ENCODE measurements around the gene MMS19. TPM values are rescaled to one million over a fixed set of nuclear protein-coding genes. Genes with fewer than 3 reads are reported as not detected.

Gene MMS19, protein sequence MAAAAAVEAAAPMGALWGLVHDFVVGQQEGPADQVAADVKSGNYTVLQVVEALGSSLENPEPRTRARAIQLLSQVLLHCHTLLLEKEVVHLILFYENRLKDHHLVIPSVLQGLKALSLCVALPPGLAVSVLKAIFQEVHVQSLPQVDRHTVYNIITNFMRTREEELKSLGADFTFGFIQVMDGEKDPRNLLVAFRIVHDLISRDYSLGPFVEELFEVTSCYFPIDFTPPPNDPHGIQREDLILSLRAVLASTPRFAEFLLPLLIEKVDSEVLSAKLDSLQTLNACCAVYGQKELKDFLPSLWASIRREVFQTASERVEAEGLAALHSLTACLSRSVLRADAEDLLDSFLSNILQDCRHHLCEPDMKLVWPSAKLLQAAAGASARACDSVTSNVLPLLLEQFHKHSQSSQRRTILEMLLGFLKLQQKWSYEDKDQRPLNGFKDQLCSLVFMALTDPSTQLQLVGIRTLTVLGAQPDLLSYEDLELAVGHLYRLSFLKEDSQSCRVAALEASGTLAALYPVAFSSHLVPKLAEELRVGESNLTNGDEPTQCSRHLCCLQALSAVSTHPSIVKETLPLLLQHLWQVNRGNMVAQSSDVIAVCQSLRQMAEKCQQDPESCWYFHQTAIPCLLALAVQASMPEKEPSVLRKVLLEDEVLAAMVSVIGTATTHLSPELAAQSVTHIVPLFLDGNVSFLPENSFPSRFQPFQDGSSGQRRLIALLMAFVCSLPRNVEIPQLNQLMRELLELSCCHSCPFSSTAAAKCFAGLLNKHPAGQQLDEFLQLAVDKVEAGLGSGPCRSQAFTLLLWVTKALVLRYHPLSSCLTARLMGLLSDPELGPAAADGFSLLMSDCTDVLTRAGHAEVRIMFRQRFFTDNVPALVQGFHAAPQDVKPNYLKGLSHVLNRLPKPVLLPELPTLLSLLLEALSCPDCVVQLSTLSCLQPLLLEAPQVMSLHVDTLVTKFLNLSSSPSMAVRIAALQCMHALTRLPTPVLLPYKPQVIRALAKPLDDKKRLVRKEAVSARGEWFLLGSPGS
- total RNA-seq, result 71.5 TPM

DNA sequence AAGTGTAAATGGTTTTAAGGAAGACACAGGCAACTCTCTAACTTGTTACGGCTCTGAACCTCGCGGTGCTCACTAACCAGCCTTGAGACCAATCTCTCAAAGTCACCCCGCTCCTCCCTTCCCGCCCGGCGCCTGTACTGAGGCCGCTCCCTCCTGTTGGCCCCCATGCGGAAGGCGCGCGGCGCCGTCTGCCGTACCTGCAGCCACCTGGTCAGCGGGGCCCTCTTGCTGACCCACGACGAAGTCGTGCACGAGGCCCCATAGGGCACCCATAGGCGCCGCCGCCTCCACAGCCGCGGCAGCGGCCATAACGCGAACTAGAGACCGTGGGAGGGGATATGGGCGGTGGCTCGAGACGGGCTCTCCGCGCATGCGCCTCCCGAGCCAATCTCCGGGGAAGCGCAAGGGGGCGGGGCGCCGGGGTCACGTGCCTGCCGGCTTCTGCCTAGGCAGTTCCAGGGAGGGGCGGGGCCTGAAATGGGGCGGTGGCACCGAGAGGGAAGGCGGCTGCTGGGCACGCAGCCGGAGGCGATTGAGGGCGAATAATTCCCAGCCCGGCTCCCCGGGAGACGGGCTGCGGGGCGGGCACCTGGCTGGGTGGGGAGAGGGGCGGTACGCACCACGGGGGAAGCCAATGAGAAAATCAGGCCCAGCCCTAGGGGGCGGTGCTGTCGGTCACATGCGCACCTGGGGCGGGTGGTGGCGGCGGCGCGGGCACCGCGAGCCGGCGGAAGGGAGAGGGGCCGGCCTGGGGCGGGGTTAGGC lies at the start of gene MMS19:
Gene MMS19 (minus strand): TSS at position 347 of the 765 bp plus-strand sequence. CDS start 38 bp downstream, at position 309.
- DNase-seq (ENCODE audit: low spot score), result peak; percentile 100

DNA sequence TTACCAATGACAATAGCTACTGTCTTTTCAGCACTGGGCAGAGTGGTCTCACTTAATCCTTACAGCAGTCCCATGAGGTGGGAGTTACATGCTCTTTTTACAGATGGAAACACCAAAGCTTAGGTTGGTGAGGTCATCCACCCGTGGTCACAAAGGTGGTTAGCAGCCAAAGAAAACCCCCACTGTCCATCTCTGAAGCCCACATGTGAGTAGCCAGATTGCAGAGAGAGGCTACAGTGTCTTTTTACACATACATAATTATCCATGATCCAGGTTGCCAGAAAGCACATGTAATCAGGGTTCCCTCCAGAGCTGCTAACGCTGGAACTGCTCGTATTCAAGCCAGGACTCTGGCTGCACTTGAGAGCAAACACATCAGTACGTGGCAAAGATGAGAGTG lies 49.7 kb upstream of the MMS19 start:
- no peak for DNase-seq (ENCODE audit: low spot score)

DNA sequence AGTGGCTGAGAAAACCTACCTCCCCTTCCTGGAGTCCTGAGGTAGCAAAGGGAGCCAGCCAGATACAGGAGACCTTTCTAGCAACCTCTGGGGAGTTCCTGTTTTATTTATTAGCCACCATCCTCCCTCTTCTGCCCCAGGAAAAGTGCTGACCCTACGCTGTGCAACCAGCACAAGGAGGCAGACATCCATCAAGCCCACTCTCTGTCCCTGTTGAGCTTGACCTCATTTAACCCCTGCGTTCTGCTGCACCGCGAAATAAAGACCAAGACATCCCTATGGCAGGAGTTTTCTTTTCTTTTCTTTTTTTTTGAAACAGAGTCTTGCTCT lies 49.0 kb upstream of the MMS19 start:
- DNase-seq (ENCODE audit: low spot score), result no peak

DNA sequence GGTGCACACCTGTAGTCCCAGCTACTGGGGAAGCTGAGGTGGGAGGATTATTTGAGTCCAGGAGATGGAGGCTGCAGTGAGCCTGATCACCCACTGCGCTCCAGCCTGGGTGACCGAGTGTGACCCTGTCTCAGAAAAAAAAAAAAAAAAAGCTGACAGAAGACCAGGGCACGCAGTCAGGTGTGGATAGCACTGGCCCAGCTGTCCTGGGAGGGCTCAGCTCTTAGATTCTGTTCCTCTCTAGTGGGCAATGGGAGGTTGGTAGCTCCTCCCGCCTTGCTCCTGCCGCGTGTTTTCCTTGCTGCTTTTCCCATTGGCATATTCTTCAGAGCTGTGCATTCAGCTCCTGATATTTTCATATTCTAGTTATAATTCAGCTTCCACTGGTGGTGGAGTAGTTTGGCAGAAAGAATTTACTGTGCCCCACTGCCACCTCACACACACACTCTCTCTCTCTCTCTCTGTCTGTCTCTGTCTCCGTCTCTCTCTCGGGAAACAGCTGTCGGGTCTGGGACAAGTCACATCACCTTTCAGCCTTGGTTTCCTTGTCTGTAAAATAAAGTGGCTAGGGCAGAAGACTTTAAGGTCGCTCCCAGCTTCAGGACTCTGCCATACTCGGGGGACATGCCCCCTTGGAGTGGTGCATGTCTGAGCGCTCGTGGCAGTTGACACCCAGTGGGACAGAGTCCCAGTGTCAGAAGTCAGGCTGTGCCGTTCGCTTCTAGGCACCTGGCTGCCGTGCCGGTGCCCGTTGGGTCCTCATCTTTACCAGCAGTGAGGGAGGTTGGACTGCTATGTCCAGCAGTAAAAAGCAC lies 48.4 kb upstream of the MMS19 start:
- no peak for DNase-seq (ENCODE audit: low spot score)

DNA sequence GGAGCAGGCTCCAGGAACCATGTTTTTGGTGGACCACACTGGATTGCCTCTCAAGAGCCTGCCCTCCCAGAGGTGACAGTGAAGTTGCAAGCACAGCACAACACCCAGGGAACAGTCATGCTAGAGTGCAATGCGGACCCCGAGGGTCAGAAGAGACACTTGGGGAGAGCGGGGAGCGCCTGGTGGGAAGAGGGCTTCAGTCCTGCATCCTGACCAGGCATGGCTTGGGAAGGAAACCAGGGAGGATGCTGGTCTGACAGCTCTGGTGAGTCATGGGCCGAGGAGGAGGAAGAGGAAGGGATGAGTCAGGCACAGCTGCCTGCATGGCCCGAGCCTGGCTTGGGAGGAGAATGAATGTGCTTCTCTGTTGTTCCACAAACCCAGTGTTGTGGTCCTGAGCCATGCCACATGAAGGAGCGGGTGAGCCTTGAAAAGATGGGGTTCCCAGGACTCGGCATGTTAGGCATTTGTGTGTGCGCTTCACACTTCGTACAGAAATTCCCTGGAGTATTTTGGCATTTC lies 44.9 kb upstream of the MMS19 start:
- DNase-seq (ENCODE audit: low spot score), result peak; percentile 85

DNA sequence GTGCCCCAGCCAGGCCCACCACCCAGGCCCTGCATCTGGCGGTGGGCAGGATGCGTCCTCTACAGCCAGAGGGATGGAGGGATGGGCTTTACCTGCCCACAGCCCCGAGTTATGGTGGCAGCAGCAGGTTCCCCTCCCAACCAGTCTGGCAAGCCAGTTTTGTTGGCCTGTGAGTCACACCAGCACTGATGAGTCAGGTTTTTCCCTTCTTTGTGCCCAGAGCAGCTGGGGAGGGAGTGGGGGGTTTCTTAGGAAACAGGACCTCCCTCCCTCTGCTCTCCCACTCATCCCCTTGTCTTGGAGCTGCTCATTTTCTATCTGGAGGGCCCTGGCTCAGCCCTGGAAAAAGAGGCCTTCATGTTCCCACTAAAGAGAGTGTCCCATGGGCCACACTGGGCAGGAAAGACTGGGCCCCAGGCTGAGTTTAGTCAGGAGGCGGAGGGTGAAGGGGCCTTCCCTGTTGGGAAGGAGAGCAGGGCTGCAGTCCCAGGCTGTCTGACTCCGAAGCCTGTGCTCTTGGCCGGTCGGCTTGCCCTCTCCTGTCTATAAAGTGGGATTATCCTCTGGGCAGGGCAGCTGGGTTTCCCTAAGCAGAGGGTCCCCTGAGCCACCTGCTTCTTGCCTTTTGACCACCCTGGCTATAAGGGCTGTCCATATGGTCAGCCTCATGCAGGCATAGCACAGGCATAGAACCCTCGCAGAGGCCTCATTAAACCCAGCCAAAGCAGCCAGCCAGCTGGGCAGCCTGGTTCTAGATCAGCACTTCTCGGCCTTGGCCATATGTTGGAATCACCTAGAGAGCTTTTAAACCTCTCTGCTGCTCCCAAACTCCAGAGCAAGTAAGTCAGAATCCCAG lies 44.2 kb upstream of the MMS19 start:
- DNase-seq (ENCODE audit: low spot score), result peak; percentile 82

DNA sequence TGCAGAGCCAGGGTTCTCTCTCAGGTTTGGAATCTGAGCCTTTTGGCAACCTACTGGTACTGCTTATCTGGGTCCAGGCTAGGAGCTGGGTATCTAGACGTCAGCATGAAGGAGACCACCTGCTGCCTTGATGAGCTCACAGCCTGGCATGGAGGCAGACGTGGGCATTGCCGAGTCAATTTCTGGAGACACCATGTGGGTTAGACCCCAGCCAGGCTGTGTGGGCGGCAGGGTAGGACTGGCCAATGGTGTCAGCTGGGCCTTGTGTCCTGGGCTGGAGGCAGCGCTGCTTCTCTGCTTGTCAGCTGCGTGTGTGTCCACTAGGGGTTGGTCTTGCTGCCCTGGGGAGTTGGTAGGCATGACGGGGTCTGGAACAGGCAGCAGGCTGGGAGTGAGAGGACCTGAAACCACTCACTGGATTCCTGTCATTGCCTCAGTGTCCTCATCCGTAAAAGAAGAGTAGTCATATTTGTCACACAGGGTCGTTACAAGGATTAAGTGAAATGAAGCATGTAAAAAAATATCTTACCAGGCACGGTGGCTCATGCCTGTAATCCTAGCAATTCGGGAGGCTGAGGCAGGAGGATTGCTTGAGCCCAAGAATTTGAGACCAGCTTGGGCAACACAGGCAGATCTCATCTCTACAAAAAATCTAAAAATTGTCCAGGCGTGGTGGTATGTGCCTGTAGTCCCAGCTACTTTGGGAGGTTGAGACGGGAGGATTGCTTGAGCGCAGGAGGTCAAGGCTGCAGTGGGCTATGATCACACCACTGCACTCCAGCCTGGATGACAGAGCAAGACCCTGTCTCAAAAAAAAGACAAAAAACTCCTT lies 42.7 kb upstream of the MMS19 start:
- DNase-seq (ENCODE audit: low spot score), result no peak

DNA sequence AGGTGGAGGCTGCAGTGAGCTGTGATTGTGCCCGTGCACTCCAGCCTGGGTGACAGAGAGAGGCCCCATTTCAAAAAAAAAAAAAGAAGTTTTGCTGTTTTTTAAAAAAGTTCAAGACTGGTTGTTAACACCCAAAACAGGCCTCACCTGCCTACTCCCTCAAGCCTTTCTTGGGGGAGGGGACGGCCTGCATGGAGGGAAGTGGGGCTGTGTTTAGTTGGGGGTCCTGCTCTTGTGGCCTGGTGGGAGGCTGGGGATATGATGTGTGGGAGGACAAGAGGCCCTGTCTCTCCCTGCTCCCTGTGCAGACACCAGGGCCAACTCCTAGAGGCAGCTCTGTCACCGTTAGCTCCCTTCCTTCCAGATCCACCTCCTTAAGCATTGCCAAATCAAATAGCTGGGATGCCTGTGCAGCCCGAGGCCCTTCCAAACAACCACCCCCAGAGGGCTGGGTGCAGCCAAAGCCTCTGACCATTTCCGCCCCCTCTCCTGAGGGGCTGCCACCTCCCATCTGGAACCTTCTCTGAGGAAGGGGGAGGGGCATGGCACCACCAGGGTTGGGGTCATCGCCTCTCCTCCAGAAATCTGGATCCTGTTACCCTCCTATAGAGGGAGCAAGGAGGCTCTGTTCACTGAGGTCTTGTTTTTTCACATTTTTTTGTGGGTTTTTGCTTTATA lies 41.4 kb upstream of the MMS19 start:
- DNase-seq (ENCODE audit: low spot score), result no peak

DNA sequence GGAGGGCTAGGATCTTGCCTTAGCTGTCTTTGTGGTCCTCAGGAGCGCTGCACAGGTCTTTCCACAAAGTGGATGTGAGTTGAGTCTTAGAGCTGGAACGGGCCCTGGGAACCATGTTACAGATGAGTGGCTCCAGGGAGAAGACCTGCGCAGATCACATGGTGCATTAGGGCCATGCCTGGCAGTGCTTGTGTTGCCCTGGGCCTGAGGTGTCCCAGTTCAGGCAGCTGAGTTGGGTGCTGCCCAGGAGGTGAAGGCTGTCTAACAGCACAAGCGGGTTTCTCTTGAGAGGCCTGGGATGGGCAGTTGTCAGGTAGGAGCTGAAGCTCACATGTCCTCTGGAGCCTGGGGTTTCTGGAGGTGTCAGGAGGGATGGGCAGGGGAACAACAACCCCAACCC lies 40.6 kb upstream of the MMS19 start:
- DNase-seq (ENCODE audit: low spot score), result no peak

DNA sequence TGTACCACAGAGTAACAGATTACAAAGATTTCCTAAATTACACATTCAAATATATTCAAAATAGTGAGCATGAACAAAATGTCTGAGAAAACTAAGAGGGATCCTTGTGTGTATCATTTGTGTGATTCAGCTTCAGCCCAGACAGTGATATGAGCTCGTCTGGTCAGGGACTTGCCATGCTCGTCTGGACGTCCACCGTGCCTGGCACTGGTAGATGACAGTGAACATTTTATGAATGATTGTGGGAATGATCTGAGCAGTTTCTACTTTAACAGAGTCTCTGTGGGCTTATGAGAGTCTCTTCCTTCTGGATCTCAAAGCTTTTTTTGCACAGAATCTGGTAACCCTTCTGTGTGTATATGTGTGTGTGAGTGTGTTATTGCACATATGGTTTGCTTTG lies 40.2 kb upstream of the MMS19 start:
- DNase-seq (ENCODE audit: low spot score), result no peak

DNA sequence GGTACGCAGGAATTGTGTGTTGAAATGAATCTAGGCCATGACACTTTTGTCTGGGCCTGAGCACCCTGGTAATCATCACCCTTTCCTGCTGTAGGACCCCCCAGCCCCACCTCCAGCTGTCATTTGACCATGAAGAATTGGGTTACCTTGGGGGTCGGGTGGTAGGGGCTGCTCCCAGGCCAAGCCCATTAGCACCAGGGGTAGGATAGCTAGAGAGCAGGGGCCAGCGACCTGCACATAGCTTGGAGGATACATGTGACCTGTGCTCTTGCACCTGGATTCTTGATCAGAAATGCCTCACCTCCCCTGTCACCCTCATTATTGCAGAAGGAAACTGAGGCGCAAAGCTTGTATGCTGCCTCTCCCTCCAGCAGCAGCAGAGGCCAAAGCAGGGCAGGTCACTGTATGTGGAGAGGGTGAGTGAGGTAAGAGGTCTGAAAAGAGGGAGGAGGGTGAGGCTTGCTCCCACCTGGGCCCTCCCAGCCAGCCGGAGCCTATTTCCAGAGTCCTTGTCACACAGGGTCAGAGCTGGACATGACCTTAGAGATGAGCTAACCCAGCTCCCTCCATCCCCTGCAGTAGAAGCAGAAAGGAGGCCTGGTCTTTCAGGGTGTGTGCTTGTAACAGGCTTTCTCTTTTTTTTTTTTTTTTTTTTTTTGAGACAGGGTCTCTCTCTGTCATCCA lies 39.1 kb upstream of the MMS19 start:
- DNase-seq (ENCODE audit: low spot score), result no peak

DNA sequence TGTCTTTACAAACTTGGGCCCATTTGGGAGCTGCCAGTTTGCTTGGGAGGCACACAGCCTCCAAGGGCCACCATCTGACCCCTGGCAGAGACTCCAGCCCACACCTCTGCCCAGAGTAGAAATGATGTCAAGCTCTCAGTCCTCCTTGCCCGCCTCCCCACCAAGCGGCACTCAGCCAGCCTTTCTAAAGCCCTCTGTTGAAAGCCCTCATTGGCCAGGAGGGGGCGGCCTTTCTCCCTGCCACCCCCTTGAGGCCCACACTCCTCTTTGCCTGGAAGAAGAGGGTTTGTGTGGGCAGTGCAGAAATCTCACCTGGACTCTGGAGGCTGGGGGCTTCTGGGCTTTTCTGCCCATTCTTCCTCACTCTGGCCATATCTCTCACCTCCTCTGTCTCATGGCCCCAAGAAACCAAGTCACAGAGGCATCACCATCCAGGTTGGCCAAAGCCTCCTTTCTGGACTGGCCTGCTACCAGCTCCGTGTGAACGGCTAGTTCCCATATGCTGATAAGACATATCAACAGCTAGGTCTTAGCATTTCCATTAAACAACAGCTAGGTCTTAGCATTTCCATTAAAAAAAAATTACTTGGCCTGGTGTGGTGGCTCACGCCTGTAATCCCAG lies 36.6 kb upstream of the MMS19 start:
- no peak for DNase-seq (ENCODE audit: low spot score)

DNA sequence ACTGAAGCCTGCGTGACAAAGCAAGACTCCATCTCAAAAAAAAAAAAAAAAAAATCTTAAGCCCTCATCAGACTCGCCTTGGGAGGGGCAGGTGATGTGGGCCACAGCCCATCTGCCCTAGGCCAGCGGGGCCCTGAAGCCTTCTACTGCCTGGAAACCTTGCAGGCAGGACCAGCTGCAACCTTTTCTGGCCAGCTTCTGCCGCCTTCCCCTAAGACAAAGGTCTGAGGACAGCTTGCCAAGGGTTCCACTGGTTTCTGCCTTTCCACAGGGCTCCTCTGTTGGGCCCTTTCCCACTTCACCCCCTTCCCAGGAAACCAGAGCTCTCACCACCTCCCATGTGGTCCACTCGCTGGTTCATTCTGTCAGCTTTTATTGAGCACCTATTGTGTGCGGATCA lies 35.7 kb upstream of the MMS19 start:
- no peak for DNase-seq (ENCODE audit: low spot score)

DNA sequence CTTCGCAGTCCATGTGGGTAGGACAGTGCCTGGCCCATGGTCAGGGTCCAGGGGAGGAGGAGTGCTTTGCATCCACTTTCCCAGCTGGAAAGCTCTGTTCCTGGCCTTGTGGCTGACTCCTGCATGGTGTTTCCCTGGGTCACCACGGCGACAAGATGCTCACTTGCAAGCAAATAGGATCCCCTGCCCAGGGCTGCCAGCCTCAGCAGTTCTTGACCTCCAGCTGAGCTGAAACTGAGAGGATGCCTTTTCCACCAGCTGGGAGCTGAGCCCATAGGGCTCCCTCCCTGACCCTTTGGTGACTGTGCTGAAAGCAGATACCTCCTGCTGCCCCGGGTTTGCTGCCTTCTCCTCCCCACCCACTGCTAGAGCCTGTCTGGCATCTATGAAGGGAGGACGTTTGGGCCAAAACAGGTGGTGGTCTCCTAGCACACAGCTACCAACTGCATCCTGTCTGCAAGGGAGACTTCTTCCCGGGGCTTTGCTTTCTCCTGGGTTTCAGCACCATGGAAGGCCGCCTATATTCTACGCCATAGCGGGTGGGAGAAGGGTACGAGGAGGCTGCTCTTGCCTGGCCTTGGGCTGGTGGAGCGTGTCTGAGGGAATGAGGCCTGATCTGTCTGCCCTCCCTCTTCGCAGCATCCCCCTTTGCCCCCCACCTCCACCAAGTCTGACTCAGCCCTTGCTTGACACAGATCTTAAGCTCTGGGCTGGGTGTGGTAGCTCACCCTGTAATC lies 34.9 kb upstream of the MMS19 start:
- no peak for DNase-seq (ENCODE audit: low spot score)

DNA sequence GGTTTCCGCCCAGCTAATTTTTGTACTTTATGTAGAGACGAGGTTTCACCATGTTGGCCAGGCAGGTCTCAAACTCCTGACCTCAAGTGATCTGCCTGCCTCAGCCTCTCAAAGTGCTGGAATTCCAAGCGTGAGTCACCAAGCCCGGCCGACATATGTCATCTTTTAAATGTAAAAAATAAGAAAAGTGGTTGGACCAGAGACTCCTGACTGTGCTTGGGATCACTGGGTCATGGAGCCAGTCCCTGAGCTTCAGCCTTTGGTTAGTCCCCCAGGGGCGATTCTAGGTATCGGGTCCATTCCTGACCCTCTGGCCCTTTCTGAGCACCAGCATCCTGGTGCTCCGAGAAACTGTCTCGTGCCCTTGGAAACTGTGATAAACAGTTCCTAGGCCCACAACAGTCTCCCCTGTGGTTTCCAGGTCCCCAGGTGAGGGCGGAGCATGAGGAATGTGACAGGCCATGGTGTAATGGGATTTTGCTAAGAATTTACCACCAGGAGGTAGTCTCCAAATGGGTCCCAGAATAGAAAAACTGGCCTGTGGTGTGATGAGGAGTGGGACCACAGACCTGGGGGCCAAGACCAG lies 33.3 kb upstream of the MMS19 start:
- no peak for DNase-seq (ENCODE audit: low spot score)
